HL-60 (cell line): ENCODE data around the gene PIH1D1.

Experiments
- CTCF ChIP-seq: IDR thresholded peaks from one replicate; pipeline ENCODE4 v1.5.1; 2011; ENCODE audit warnings: low read length, control low read depth, inconsistent platforms; ENCODE audit not compliant: insufficient read depth
- POLR2AphosphoS5 ChIP-seq: IDR thresholded peaks from 2 replicates; pipeline ENCODE4 v1.6.1; 2012; ENCODE audit warnings: low read depth
- SPI1 ChIP-seq: IDR thresholded peaks from 2 replicates; pipeline ENCODE4 v1.6.1; 2012; ENCODE audit warnings: low read depth, mild to moderate bottlenecking, borderline replicate concordance
- TF ChIP-seq, protein P1 (sequence below): IDR thresholded peaks from 2 replicates; pipeline ENCODE4 v1.6.1; 2012; ENCODE audit warnings: low read depth; ENCODE audit not compliant: insufficient replicate concordance

DNA sequence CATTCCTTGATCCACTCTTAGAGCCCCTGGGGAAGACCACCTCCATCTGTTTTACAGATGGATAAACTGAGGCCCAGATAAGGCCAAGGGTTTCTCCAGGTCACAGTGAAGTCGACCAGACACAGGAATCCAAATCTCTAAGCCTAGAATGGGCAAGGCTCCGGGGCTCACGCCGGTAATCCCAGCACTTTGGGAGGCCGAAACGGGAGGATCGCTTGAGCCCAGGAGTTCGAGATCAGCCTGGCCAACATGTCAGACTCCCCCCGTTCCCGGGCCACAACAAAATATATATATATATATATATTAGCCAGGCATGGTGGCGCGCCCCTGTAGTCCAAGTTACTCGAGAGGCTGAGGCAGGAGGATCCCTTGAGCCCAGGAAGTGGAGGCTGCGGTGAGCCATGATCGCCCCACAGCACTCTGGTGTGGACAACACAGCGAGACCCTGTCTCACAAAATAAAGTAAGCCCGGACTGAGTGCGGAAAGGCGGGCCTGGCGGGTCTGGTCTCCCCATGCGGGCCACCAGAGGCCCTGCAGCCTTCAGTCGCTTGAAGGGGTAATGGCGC, 35.2 kb upstream of the PIH1D1 start:
- no peak for TF ChIP-seq CTCF
- TF ChIP-seq SPI1: no peak
- TF ChIP-seq POLR2AphosphoS5: no peak
- TF ChIP-seq, protein P1, sequence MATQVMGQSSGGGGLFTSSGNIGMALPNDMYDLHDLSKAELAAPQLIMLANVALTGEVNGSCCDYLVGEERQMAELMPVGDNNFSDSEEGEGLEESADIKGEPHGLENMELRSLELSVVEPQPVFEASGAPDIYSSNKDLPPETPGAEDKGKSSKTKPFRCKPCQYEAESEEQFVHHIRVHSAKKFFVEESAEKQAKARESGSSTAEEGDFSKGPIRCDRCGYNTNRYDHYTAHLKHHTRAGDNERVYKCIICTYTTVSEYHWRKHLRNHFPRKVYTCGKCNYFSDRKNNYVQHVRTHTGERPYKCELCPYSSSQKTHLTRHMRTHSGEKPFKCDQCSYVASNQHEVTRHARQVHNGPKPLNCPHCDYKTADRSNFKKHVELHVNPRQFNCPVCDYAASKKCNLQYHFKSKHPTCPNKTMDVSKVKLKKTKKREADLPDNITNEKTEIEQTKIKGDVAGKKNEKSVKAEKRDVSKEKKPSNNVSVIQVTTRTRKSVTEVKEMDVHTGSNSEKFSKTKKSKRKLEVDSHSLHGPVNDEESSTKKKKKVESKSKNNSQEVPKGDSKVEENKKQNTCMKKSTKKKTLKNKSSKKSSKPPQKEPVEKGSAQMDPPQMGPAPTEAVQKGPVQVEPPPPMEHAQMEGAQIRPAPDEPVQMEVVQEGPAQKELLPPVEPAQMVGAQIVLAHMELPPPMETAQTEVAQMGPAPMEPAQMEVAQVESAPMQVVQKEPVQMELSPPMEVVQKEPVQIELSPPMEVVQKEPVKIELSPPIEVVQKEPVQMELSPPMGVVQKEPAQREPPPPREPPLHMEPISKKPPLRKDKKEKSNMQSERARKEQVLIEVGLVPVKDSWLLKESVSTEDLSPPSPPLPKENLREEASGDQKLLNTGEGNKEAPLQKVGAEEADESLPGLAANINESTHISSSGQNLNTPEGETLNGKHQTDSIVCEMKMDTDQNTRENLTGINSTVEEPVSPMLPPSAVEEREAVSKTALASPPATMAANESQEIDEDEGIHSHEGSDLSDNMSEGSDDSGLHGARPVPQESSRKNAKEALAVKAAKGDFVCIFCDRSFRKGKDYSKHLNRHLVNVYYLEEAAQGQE: no peak
